GM10266 (cell line): Measurements from ENCODE around the gene RSBN1.

Experiments
- DNase-seq: peaks from one replicate; pipeline ENCODE4 v3.0.0; 2012; ENCODE audit errors: extremely low spot score
- TF ChIP-seq, protein P1 (sequence below): IDR thresholded peaks from 2 replicates; pipeline ENCODE4 v1.5.1; 2012; ENCODE audit warnings: mild to moderate bottlenecking, low read depth; ENCODE audit not compliant: control insufficient read depth, insufficient read depth; ENCODE audit errors: missing control alignments

RSBN1 gene

GRCh38 chr1:113804421-113805255 lies 7.6 kb downstream of the RSBN1 start:
- TF ChIP-seq, protein P1, sequence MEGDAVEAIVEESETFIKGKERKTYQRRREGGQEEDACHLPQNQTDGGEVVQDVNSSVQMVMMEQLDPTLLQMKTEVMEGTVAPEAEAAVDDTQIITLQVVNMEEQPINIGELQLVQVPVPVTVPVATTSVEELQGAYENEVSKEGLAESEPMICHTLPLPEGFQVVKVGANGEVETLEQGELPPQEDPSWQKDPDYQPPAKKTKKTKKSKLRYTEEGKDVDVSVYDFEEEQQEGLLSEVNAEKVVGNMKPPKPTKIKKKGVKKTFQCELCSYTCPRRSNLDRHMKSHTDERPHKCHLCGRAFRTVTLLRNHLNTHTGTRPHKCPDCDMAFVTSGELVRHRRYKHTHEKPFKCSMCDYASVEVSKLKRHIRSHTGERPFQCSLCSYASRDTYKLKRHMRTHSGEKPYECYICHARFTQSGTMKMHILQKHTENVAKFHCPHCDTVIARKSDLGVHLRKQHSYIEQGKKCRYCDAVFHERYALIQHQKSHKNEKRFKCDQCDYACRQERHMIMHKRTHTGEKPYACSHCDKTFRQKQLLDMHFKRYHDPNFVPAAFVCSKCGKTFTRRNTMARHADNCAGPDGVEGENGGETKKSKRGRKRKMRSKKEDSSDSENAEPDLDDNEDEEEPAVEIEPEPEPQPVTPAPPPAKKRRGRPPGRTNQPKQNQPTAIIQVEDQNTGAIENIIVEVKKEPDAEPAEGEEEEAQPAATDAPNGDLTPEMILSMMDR, result no peak
- no peak for DNase-seq

DNA sequence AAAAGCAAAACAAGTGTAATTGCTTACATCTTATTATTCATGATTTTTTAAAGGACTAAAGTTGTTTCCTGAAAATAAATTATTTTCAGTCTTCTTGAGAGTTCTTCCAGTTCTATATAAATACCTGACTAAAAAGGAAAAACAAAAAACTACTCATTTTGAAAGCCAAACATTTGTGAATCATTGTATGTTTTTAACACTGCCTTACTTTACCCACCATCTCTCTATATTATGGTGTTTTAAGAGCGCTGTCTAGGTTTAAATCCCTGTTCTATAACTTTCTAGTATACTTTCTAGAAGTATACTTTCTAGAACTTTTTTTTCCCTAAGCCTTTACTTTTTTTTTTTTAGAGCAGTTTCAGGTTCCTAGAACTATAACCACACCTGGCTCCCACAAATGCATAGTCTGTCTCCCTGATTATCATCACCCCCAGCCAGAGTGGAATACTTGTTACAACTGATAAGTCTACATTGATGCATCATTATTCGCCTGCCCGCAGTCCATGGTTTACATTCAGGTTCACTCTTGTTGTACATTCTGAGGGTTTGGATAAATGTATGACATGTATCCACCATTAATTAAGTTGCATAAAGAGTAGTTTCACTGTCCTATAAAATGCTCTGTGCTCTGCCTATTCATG lies 9.8 kb downstream of the RSBN1 start:
- TF ChIP-seq, protein P1, result no peak
- DNase-seq, result no peak

DNA sequence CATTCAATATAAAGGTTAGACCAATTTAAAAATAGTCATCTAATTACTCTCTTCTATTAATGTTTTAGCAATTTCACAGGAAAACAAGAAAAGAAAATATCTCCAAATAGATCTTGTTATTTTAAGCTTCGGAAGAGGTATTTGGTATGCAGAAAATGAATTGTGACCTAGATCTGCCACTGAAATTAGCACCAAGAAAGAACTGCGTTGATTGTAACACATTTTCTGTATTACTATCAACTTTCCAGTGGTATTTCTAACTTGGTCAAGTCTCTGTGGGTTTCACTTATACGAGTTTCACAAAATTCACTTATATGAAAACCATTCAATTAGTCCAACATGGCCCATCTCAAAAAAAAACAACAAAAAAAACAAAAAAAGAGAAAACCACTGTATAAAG lies 11.8 kb downstream of the RSBN1 start:
- DNase-seq, result no peak
- TF ChIP-seq, protein P1, result no peak

GRCh38 chr1:113797472-113797871 lies 14.8 kb downstream of the RSBN1 start:
- DNase-seq, result no peak
- TF ChIP-seq, protein P1, result no peak

DNA sequence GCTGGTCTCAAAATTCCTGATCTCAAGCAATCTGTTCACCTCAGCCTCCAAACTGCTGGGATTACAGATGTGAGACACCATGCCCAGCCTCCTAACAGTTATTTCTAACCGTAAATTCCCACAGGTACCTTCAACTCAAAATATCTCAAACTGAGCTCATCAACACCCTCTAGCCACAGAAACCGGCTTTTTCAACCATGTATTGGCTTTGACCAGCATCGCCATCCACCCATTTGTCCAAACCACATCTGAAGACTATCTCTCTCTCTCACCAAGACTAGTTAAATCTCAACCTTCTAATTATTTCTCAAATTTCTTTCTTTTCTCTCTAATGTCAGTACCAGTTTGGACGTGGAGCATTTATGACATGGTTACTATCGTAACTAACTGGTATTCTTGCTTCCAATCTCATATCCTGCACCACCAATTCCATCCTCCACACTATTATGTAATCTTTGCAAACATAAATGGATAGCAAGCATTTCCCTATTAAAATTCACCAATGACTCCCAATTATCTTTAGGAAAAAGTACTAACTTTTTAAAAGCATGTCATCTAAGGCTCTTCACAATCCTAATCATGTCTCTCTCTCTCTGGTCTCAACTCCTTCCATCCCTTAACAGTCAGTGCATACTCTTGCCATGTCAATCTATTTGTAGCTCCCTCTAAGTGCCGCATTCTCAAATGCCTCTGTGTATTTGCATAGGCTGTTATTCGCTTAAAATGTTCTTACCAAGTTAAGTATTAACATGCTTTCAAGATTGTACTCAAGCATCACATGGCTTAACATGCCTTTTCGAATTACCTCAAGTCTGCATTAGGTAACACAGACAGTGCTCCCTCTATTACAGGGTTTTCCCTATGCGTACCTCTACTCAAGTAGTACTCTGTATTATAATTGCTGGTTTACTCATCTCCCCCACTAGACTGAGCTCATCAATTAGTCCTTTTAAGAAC lies 18.1 kb downstream of the RSBN1 start:
- no peak for DNase-seq
- TF ChIP-seq, protein P1, result no peak

DNA sequence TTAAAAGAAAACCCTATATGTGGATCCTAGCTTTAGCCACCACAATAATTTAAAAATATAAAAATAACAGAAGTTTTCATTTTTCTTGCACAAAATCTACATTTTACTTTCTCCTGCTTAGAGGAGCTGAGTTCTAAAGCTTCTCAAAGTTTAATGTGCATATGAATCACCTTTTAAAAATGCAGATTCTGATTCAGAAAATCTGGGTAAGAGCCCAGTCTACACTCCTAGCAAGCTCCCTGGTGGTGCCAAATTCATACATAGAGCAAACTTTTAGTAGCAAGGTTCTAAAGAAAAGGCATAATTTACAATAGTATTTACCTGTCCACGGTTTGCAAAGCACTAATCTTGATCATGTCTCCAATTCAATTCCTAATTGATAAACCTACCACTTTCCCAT lies 19.3 kb downstream of the RSBN1 start:
- no peak for DNase-seq
- TF ChIP-seq, protein P1, result no peak

GRCh38 chr1:113792471-113792870 lies 19.8 kb downstream of the RSBN1 start:
- TF ChIP-seq, protein P1, result no peak
- DNase-seq, result no peak
